Cerebellar cortex (tissue), 1 donor: ENCODE results near the gene ADAP1.

Source experiments
- DNase-seq: peaks from one replicate; pipeline ENCODE4 v3.0.0-alpha.2; 2015; ENCODE audit warnings: low spot score

Gene ADAP1

GRCh38 chr7:922334-923107 is 32.0 kb downstream of the ADAP1 start:
- no peak for DNase-seq

GRCh38 chr7:921581-922333 is 32.7 kb downstream of the ADAP1 start:
- no peak for DNase-seq

GRCh38 chr7:921071-921461 is 33.4 kb downstream of the ADAP1 start:
- DNase-seq, result no peak

- DNase-seq, result no peak
Observed at GRCh38 chr7:920351-921070, 34.0 kb downstream of the ADAP1 start.

GRCh38 chr7:919924-920341 is 34.5 kb downstream of the ADAP1 start:
- no peak for DNase-seq

GRCh38 chr7:919114-919442 is 35.4 kb downstream of the ADAP1 start:
- no peak for DNase-seq

GRCh38 chr7:918441-919113 is 35.9 kb downstream of the ADAP1 start:
- DNase-seq, result no peak

- no peak for DNase-seq
Observed at GRCh38 chr7:918118-918425, 36.4 kb downstream of the ADAP1 start.

- no peak for DNase-seq
Observed at GRCh38 chr7:917255-918117, 37.0 kb downstream of the ADAP1 start.

GRCh38 chr7:916291-916941 is 38.1 kb downstream of the ADAP1 start:
- DNase-seq, result no peak

- no peak for DNase-seq
Observed at GRCh38 chr7:915291-916218, 38.9 kb downstream of the ADAP1 start.

- no peak for DNase-seq
Observed at GRCh38 chr7:914521-915194, 39.8 kb downstream of the ADAP1 start.

GRCh38 chr7:913736-914520 is 40.6 kb downstream of the ADAP1 start:
- DNase-seq, result no peak

- no peak for DNase-seq
Observed at GRCh38 chr7:911791-912480, 42.5 kb downstream of the ADAP1 start.

GRCh38 chr7:910931-911431 is 43.5 kb downstream of the ADAP1 start:
- DNase-seq, result no peak

GRCh38 chr7:910441-910861 is 44.0 kb downstream of the ADAP1 start:
- no peak for DNase-seq
